Adrenal gland (tissue), 12 donors: Measurements from ENCODE around the gene ZNF311. TPM values are rescaled to one million over a fixed set of nuclear protein-coding genes. Genes with fewer than 3 reads are reported as not detected.

Experiments used
- DNase-seq, 7 donors: peaks; one replicate each; pipeline ENCODE4 v3.0.0-alpha.2; 2019 to 2020
- H3K27ac ChIP-seq, 5 donors: fragments of 200-600 bp; sonication (generic) in 4 of 5; 1 replicate in 3 of 5; 2 replicates in 2 of 5; pipeline versions ENCODE4 v1.5.1 to v1.8.0; 2016 to 2020; ENCODE audit warnings: mild to moderate bottlenecking in 1 of 5
- H3K27me3 ChIP-seq: fragments of 200-600 bp; 2 replicates; pipeline ENCODE4 v1.8.0; 2021
- H3K36me3 ChIP-seq, 2 donors: fragments of 200-600 bp; replicated peaks in 1 of 2; 1 replicate in 1 of 2; 2 replicates in 1 of 2; pipeline versions ENCODE4 v1.5.1 to v1.8.0; 2018 to 2022
- H3K4me1 ChIP-seq, 2 donors: fragments of 200-600 bp; replicated peaks in 1 of 2; 1 replicate in 1 of 2; 2 replicates in 1 of 2; pipeline versions ENCODE4 v1.5.1 to v1.8.0; 2018 to 2021
- H3K4me3 ChIP-seq, 4 donors: fragments of 200-600 bp; sonication (generic) in 3 of 4; one replicate each; pipeline ENCODE4 v1.5.1; 2016 to 2018
- H3K9me3 ChIP-seq, 3 donors: fragments of 200-600 bp; sonication (generic) in 1 of 3; replicated peaks in 1 of 3; 1 replicate in 2 of 3; 2 replicates in 1 of 3; pipeline versions ENCODE4 v1.5.1 to v1.8.0; 2016 to 2021
- POLR2A ChIP-seq, 2 donors: fragments of 450-650 bp; IDR thresholded peaks; one replicate each; pipeline ENCODE4 v1.6.1; 2017; ENCODE audit warnings: antibody characterized with exemption in 2 of 2, mild to moderate bottlenecking in 2 of 2, moderate library complexity in 1 of 2
- WGBS, 4 donors: extraction: QIAGEN DNeasy Blood & Tissue Kit in 2 of 4; methylation state at CpG; one replicate each; pipeline versions ENCODE4 v1.1.5 to v1.1.7; 2013 to 2017; 5-methylcytosine and 5-hydroxymethylcytosine counted together
- intact Hi-C, 2 donors: fragments of 100-400 bp; cut with DNase I; formaldehyde crosslinking; loops; one replicate each; pipeline versions ENCODE4 v1.14.1 to v1.15.0; 2022 to 2023
- polyA plus RNA-seq, 3 donors: library from polyadenylated mRNA; stranded (reverse); fragments of 200-250 nt in 2 of 3; fragments of 350-450 nt in 1 of 3; fragmentation: Illumina TruSeq in 1 of 3; extraction: RNeasy Lipid Tissue Mini Kit (QIAGEN cat#74804) in 1 of 3; gene quantifications; one replicate each; pipeline ENCODE4 v1.2.3, GENCODE V29; 2013 to 2014
- total RNA-seq, 9 donors: library from RNA; depleted of rRNA in 4 of 9; stranded (reverse); fragments of >200 nt in 4 of 9; fragments of 120-200 nt in 1 of 9; fragmentation: NEBNext Ultra II Directional in 1 of 9; extraction: Animal tissue kit (Norgen Biotek cat#: 25700) in 1 of 9; gene quantifications; one replicate each; pipeline versions ENCODE4 v1.1.0 to v1.2.4, GENCODE V29; 2013 to 2023
- TF ChIP-seq, protein P1 (sequence below), 6 experiments: fragments of 450-650 bp in 4 of 6; fragments of 200-600 bp in 2 of 6; sonication (generic) in 1 of 6; IDR thresholded peaks; 1 replicate in 5 of 6; 2 replicates in 1 of 6; pipeline versions ENCODE4 v1.5.1 to v1.8.0; 2016 to 2021; ENCODE audit warnings: antibody characterized with exemption in 6 of 6, mild to moderate bottlenecking in 2 of 6, moderate library complexity in 1 of 6
- donor health status: healthy with polysubstance abuse.
- donor health status: Bipolar disorder and iron deficiency.
- donor health status: DM: yes; HTN: yes; CAD: no.
- donor health status: DM: no; HTN: no; CAD: no.
- donor health status: DM: no; HTN: no; CAD: no.
- donor health status: DM: yes; HTN: yes; CAD: no.

Gene ZNF311
- total and polyA plus RNA-seq, 12 donors = 0.41 to 2.7 (median 1.1) TPM; not detected in 2

DNA sequence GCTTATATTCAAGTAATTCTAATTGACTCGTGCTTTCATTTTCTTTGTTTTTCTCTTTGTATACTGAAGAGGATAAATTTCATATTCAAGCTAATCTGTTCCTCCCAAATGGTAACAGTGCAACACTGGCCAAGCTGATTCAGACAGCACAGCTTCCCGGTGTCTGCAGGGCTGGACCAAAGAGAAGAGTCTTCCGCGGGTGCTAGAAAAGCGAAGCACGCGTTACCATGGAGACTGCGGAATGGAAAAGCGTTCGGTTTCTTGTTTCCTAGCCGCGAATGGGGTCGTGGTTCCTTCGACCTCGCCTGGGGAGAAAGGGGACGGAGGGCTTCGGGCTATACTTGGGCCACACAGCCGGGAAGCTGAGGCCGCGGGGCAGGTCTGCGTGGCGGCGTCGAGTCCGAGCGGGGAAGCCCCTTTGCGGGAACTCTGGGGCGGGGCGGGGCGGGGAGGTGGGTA lies 6.2 kb upstream of the ZNF311 start:
- intact Hi-C loops = loop anchor here in 1 of 2 donors (10.0 kb wide), 2 partner anchors 177 to 327 kb away; no protein-coding TSS in a partner anchor
- Histone ChIP-seq H3K4me3 (peak overlapping the region in 1 of 4 donors; percentile 57), H3K27ac (no peak overlapping the region)

DNA sequence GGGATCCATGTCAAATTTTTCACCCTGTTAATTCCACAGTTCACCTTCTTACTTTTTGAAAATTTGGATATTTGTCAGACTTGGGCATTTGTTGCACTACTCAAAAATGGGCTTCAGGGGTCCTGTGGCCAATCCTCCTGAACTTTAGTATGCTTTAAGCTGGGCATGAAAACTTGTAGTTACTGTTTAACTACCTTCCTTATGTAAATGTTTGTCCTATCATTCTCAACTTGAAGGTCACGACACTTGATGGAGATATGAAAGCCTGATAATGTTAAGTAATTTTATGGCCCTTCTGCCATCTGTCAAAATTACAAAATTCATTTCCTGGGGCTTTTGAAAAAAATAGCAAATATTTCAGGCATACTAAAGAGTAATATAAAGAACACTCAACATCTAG lies 4.2 kb upstream of the ZNF311 start:
- TF ChIP-seq POLR2A (IDR thresholded peaks at IDR 0.05) = no peak
- TF ChIP-seq, protein P1, sequence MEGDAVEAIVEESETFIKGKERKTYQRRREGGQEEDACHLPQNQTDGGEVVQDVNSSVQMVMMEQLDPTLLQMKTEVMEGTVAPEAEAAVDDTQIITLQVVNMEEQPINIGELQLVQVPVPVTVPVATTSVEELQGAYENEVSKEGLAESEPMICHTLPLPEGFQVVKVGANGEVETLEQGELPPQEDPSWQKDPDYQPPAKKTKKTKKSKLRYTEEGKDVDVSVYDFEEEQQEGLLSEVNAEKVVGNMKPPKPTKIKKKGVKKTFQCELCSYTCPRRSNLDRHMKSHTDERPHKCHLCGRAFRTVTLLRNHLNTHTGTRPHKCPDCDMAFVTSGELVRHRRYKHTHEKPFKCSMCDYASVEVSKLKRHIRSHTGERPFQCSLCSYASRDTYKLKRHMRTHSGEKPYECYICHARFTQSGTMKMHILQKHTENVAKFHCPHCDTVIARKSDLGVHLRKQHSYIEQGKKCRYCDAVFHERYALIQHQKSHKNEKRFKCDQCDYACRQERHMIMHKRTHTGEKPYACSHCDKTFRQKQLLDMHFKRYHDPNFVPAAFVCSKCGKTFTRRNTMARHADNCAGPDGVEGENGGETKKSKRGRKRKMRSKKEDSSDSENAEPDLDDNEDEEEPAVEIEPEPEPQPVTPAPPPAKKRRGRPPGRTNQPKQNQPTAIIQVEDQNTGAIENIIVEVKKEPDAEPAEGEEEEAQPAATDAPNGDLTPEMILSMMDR (IDR thresholded peaks at IDR 0.05) = no peak
- Histone ChIP-seq H3K27me3 (peaks cover 22% of the 10 kb centered on the region), H3K4me1 (peaks cover 0 to 4% of the 10 kb centered on the region in 2 donors), H3K4me3 (no peak overlapping the region), H3K9me3 (no peaks in the 10 kb centered on the region), H3K36me3 (no peaks in the 10 kb centered on the region), H3K27ac (no peak overlapping the region)
- 64 to 79% (median 69%) methylated on average over 1 of the region's 1 CpG for WGBS, 4 donors
- intact Hi-C loops = no loop called here
- no peak for DNase-seq

More for the DNA sequence above, 6.2 kb upstream of the ZNF311 start:
- 0 to 2% (median 1%) methylated on average over 20 to 30 of the region's 30 CpGs for WGBS, 4 donors
- no peaks in the 10 kb centered on the region for H3K36me3 ChIP-seq
- peak in 6 of 7 donors; percentile 38 to 66 (median 46) for DNase-seq
- H3K4me1 ChIP-seq = no peaks in the 10 kb centered on the region
- TF ChIP-seq, protein P1 (IDR thresholded peaks at IDR 0.05) = no peak
- H3K27me3 ChIP-seq = peaks cover 30% of the 10 kb centered on the region
- no peaks in the 10 kb centered on the region for H3K9me3 ChIP-seq

DNA sequence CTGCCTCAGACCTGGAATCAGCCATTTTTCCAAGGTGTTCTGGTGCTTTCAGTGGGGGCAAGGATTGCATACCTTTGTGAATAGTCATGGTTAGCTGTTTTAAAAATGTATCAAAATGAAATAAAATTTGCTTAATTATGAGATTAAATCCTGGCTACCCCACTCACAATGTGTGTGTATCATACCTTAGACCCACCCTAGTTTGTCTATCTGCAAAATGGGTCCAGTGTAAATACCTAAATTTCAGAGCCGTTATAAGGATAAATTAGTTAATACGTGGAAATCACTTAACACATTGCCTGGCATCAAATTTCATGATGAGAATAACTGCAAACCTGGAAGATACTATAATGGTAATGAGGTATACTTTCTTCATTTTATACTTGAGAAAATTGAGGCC lies 3.0 kb upstream of the ZNF311 start:
- H3K36me3 ChIP-seq = no peaks in the 10 kb centered on the region
- intact Hi-C loops = no loop called here
- no peaks in the 10 kb centered on the region for H3K9me3 ChIP-seq
- no peak overlapping the region for H3K4me3 ChIP-seq
- peaks cover 16% of the 10 kb centered on the region for H3K27me3 ChIP-seq
- TF ChIP-seq POLR2A (IDR thresholded peaks at IDR 0.05) = no peak
- TF ChIP-seq, protein P1 (IDR thresholded peaks at IDR 0.05) = no peak
- H3K27ac ChIP-seq = no peak overlapping the region
- DNase-seq = no peak
- WGBS, 4 donors = 74 to 87% (median 80%) methylated on average over 2 of the region's 2 CpGs
- peaks cover 0 to 4% of the 10 kb centered on the region in 2 donors for H3K4me1 ChIP-seq

DNA sequence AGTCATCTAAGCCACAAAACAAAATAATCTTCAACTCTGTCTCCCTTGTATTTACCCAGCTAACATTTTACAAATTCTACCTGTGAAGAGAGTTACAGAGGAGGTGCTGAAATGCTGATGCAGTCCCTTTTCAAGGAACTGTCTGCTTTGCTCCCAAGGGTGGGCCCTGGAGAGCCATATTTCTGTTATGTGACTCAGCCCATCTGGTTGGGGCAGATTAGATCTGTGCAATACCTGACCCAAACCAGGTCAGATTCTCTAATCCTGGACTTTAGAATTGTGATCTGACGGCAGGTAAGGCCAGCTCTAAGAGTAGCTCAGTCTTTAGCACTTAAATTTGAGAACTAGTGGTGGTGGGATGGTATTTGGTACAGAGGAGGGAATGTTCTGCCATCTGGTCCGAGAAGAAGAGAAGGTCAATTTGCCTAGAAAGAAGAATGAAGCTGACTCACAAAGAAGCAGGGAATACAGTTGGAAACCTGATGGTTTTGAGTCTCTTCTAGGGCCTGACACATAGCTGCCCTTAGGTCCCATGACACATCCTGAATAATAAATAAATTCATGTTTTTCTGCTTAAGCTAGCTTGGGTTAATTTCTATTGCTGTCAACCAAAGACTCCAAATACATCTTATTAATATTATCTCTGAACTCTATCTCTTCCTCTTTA lies 8.1 kb downstream of the ZNF311 start:
- Histone ChIP-seq H3K9me3 (no peaks in the 10 kb centered on the region), H3K4me3 (no peak overlapping the region), H3K27ac (no peak overlapping the region), H3K27me3 (no peaks in the 10 kb centered on the region), H3K4me1 (no peaks in the 10 kb centered on the region), H3K36me3 (no peaks in the 10 kb centered on the region)
- intact Hi-C loops = no loop called here
- TF ChIP-seq, protein P1 (IDR thresholded peaks at IDR 0.05) = no peak
- TF ChIP-seq POLR2A (IDR thresholded peaks at IDR 0.05) = no peak
- WGBS, 4 donors = 71 to 92% (median 84%) methylated on average over 2 of the region's 2 CpGs
- DNase-seq = no peak
